Fibroblast of skin of left biceps (primary cell): ENCODE data around the gene SLCO4A1.

Experiments
- DNase-seq, 2 experiments: peaks; one replicate each; pipeline ENCODE4 v3.0.0-alpha.2; 2013; ENCODE audit warnings: low read depth in 2 of 2

Gene SLCO4A1

DNA sequence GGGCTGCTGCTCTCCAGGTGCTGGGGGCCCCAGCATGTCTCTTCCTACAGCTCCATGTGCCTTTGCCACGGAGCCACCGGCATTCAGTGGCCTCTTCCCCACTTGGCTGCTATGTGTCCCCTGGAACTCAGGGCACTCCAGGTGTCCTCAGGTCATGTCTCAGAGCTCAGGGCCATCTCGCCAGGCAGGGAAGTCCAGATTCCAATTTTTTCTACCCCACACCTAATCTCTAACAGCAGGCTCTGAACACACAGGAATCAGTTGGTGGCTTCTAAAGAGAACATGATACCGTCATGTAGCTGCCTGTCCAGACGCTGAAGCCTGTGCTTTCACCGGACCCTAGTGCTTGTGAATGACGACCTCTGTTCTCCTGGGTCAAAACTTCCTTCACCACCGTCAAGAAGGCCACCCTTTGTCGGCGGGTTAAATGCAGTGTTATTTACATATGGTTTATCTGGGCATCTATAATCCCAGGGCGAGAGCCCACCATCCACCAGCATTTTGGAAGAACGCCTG lies 4.2 kb upstream of the SLCO4A1 start:
- DNase-seq = no peak

DNA sequence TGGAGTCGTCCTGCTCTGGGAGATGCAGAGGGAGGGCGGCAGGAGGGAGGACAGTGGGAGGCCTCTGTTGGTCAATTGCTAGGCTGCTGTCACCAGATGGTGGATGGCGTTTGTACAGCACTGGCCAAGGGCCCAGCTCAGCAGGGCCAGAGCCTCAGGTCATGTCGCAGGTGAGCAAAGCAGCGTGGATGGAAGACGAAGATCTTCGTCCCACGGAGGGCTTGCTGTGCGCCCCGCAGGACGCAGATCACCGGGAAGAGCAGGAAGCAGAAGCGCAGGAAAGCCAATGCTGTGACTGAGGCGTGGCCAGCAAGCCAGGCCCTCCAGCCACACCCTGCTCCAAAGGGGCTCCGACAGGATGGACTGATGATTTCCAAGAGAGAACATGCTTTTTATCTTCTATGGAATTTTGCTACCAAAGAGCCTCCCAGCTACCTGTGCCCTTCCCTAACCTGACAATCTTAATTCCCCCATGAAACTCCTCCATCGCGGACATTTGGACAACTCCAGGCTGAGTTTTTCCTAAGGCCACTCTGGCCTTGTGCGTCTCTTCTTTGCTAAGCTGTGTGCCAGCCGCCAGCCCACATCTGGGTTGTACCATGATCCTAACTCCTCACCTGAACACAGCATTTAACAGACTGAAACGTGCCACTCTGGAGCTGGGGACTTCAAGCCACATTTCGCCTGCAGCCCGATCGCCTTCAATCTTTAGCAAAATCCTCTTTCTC lies 3.5 kb upstream of the SLCO4A1 start:
- DNase-seq = no peak

DNA sequence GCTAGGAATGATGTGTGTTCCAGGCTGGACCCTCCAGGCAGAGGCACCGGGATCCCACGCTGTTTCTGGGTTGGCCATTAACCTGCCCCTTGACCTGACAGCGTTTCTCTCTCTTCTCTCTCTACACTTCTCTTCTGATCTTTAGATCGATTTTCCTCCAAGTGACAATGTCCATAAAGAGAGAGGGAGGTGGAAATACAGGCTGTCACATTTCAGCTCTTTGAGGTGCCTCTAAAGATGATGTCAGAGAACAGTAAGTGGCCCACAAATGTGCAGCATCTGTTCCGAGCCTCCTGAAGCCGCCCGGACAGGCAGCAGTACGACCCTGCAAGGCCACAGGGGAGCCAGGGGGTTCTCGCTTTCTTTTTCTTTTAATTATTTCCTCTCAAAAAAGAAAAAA lies 2.5 kb upstream of the SLCO4A1 start:
- DNase-seq = no peak

DNA sequence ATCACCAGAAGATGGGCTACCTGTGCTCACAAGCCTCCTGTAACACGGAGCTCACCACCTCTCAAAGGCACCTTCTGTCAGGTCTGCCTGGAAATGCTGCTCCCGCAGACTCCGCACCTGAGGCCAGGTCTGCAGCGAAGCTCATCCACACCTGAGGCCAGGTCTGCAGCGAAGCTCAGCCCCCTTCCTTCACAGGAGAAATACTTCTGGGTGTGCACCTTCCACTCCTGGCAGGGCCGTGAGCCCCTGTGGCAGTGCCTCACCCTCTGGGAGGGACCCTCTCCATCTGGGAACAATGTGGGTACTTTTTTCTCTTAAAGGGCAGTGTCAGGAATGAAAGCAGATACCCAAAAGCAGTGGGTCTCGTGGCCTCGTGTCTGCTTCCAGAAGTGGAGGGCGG lies 1.4 kb upstream of the SLCO4A1 start:
- DNase-seq = no peak

DNA sequence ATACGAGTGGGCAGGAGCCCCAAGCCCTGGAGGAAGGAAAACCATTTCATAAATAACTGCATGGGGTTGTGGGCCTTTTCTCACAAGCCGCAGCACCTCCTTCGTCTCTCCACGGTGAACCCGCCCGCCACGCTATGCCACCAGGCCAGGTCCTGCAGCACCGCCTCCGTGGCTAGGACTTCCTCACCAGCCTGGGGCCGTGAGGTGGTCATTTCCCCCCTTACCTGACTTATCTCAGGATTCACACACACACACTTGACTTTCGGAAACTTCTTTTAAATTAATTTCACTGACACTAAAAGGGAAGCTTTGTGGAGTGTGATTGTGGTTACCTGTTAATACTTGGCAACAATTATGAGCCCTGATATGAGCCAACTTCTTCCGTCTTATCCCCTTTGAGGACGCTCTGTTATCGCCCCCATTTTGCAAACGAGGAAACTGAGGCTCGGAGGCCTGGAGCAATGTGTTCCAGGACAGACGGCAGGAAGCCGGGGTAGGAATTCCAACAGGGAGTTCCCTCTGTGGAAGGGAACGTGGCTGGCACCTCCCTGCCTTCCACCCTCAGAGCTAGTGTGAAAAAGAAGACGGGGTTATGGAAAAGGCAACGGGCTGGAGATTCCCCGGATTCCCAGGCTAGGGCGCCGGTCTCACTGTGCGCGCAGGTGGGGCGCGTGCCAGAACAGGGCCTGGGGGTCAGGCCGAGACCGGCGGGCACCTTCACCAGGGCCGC lies 817 bp upstream of the SLCO4A1 start:
- DNase-seq = no peak

DNA sequence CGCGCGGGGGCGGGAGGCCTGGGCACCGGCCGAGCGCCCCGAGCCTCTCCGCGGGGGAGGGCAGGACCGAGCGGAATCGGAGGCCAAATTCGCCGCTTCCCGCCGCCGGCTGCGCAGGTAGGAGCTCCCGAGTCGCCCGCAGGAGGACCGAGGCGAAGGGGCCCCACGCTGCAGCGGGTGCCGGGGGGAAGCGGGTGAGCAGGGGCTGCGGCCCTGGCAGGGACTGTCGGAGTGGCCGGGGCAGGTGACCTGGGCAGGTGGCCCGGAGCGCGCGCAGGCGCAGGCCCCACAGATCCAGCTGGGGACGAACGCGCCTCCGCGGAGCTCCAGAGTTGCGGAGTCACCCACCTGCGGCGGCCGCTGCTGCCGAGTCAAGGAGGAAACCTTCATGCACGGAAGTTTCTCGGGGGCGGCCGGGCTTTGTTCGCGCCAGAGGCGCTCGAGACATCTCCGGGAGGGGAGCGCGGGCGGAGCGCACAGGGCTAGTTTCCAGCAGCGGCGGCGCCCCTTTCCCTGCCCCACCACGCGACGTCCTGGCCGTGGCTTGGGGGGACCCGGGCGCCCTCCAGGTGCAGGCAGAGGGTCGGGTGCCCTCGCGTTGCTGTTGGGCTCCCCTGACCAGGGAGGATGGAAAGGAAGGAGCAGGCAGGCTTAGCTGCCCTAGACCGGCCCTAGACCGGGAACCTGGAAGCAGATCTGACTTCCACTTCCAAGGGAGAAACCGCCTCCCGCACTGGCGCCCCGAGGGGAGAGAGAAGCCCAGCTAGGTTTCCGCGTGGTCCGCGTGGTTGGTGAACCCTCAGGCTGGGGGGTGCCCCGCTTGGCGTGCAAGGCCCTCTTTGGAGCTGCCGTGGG lies 590 bp downstream of the SLCO4A1 start:
- DNase-seq = no peak

DNA sequence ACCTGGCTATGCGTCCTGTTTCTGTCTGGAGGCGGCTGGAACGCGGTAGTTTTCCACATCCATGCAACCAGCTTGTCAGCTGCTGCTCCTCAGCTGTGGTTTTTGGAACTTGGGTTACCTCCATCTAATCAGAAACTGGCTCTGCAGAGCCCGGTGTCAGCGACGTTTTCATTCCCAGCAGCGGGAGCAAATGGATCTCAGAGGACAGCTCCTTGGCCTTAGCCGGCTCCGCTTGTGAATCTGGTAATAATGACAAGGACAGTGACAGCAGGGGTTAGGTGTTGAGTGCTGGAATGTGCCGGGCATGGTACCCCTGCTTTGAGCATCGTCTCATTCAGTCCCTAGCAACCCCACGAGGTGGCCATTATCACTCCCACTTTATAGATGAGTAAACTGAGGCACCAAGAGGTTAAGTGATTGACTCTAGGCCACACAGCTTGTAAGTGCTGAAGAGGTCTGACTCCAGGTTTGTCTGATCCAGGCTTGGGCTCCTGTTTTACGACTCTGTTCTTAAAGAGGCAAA lies 1.3 kb downstream of the SLCO4A1 start:
- no peak for DNase-seq

DNA sequence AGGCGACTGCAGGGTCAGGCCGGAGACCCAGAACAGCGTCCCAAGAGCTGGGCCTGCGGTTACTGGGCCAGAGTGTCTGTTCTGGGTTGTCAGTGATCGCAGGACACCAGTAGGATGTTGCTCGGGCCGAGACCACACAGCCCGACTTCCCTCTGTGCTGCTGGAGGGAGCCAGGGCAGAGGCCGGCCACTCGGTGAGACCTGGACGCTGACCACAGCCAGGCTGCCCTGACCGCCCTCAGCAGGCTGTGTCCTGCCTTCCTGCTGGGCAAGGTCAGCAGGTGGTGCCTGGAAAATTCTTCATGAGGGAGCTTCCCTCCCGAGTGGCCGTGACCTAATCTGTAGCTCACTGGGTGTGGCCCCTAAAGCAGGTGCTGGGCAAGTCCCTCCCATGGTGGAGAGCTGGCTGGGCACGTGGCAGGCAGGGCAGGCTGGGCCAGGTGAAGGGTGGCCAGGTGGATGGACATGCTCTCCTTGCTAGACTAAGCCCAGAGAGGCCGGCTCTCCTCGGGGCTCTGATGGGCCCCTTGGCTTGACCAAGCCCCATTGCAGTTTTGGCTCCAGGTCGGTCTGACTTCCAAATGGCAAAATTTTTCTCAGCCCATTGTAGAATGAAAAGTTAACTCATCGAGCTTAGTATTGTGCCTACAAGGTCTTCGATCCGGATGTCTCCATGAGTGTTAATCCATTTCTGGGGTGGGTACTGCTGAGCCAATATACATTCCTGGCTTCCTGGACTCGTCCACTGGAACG lies 1.9 kb downstream of the SLCO4A1 start:
- DNase-seq = no peak

DNA sequence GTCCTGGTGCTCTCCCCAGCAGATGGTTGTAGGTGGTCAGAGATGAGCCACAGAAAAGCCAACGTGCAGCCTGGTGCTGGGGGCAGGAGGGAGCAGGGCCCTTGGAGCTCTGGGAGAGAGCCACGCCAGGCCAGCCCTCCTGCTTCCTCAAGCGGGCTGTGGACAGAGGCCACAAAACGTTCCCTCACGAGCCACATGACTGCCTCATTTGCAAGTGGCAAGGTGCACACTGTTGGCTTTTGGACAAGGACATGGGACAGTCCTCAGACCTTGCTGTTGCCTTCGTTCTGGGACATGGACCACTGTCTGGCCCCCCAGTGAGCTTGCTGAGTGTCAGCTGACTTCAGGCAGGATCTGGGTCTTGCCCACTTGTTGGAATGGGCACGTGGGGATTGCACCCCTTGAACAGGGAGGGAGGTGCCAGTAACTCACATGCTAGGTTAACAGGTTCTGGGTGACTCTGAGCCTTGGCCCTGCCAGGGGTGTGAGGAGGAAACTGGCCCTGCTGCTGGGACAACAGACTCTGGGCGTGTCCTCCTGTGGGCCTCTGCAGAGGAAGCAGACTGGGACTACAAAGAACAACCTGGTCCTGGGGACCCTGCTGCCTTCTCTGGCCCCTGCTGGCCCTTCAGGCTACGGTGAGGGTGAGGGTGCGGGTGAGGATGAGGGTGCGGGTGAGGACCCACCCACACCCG lies 2.6 kb downstream of the SLCO4A1 start:
- DNase-seq = no peak

DNA sequence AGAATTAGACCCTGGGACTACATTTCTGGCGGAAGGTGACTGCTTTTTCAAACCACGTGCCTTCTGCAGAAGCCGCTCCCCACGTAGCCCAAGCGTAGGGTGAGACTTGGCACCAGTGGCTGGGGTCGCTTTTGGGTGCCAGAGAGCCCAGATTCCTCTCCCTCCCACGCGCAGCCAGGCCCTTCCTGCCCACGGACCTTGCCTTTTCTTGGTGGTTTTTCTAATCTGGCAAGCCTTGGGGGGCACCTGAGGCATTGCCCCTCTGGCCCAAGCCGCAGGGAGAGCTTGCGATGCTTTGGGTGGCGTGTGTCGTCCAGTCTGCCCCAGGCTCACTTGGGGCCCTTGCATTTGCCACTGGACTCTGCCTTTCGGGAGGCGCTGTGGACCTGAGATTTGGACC lies 3.3 kb downstream of the SLCO4A1 start:
- no peak for DNase-seq

DNA sequence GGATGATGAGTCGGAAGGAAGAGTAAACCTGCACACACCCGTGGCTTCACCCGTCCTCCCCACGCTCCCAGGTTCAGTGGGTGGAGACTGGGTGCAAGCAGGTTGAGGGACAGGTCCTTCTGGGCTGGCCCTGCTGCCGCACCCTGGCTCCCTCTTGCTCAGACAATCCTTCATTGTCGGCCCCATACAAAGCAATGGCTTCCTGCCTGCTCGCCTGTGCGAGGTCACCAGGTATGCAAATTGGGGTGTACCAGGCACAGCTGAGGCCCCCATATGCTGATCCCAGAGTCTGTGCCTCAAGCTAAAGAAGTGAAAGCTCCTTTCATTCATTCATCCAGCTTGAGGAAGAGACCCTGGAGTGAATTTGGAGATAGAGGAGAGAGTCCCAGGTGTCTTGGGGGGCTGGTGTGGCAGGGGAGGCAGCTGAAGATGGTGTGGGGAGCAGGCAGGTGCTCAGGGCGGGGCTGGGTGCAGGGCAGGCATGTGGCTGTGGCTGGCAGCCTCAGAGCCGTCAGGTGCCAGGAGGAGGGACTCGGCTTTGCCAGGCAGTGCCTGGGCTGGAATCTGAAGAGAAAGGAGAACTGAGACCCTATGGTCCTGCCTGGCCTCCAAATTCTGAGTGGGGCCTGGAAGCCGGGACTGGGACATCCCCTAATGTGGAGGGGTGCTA lies 4.7 kb downstream of the SLCO4A1 start:
- no peak for DNase-seq

DNA sequence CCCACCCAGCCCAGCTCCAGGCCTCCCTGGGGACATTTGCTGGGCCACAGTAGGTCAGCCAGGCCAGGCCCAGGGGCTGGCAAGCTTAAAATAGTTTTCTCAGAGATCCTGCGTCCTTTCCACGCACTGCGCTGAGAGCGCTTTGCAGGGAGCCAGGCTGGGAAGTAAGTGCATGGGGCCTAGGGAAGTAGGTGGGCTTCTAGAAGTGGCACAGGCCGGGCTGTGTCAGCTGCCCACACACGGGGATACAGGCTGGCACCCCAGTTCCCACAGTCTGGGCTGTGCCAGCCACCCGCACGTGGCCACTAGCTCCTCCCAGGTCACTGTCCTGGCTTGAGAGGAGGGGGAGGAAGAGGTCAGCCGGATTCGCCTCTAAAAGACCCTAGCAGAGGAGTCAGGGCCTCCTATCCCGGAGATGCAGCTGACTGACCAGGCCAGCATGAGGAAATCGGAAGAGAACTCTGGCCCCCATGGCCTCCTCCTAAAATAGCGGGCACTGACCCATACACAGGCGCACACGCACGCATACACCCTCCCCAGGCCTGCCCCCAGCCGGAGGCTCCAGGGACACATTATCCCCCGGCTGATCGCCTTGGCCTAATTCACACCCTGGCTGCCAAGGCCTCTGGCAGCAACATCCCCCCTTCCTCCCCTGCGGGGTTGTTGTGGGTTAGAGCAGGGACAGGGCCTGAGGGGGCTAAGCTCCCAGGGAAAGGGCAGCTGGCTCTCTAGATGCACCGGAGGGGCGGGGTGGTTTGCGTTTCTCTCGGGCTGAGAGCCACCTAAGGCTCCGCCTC lies 5.4 kb downstream of the SLCO4A1 start:
- no peak for DNase-seq

DNA sequence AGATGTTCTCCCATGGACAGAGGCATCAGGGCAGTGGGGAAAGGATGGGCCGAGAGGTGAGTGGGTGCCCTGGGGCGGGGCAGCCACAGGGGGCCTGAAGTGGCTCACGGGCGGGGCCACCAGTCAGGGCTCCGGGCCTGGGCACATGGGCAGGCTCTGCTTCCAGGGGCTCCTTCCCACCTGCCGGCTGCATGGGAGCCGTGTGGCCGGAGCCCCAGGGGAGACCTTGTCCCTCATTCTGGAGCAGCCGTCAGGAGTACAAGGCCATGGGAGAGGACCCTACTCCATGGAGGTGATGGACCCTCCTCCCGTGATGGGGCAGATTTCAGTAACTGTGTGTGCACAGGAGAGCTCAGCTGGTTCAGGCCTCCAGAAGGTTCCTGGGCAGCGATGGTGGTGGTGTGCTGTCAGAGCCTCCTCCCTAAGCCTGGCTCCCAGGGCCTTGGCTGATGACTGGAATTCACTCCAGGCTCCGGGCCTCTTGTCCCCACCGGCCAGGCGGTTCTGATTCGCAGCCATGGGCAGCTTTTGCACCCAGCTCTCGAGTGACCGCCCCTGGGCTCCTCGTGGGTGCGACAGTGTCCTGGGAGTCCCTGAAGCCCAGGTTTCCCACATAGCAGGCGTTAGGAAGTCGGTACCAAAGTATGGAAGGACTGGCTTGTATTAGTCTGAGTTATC lies 6.2 kb downstream of the SLCO4A1 start:
- no peak for DNase-seq

DNA sequence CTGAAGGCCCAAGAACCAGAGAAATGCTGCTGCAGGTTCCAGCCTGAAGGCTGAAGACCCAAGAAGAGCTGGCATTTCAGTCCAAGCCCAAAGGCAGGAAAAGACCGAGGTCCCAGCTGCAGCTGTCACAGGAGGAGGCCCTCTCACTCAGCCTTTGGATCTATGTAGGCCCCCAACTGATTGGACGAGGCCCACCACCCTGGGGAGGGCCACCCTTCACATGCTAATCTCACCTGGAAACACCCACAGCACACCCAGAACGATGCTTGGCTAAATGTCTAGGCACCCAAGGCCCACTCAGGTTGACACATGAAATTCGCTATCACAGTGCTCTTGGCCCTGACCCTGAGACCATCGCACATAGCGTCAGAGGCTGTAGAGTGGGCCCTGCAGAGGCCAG lies 6.8 kb downstream of the SLCO4A1 start:
- no peak for DNase-seq

DNA sequence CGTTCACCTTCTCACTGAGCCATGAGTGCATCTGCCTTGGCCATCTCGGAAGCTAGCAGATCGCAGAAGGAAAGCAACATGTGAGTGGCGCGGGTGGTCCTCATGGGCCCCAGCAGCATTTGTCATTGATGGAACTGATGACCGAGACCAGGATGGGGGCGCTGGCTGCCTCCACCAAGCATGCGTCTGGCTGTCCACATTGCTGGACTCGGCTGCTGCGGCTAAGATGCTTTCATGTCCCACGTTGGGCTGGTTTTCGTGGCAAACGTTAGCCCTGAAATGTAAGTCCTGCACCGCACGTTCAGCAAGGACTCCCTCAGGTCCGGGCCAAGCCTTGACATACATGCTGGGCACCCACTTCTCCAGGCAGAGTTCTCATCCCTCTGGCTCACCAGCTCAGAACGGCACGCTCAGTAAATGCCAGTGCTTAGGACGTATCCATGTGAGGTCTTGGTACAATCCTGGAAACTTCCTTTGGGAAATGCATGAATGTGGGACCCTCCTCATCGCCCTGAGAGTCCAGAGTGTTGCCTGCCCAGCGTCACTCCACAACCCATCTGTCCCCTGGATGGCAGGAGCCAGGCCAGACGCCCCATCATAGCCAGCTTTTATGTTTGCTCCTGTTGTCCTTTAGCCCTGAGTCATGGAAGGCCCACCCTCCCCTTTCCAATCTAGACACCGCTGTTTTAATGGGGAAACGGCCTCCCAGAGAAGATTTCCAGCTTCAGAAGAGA lies 8.4 kb downstream of the SLCO4A1 start:
- no peak for DNase-seq

DNA sequence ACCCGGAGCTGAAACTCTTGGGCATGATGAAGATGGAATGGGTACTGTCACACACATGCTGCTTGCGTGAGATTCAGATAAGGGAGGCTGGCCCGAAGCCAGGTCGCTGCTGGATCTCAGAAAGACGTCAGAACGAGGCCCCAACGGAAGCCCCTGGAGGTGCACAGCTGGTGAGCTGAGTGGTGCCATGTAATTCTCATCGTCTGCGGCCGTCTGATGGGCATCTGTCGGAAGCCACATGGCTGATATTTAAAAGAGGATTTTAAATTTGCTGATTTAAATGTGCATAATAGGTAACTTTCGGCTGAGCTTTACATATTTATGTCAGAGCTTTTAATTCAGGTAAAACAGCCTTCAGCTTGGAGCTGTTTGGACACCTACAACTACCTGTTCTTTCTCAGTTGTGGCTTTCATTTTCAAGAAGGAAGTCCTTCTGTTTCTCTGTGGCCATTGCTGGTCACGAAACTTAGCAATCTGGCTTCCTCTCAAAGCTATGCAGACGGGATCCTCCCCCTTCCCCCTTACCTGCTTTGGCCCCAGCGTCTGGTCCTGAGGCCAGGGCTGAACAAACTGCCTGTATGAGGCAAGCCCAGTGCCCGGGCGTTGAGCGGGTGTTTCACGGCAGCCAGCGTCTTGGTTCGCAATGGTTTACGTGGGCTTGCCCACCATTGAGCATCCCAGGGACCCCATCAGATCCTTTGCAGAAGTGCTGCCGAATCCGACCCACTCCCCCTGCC lies 9.2 kb downstream of the SLCO4A1 start:
- DNase-seq = no peak
